Stimulated activated CD4-positive, alpha-beta T cell treated with anti-CD3 and anti-CD28 coated beads, TNF-alpha, amount 100 ng/mL, for 4 hours (primary cell): ENCODE measurements around the gene DHX30.
A peak's percentile ranks its signal among the peaks of the same experiment; 100 is the strongest.
"Not testable (repeated sequence)": the region's sequence is repeated elsewhere in the genome, so short reads cannot be mapped to it uniquely, and the experiment has no call there.

Experiments
- DNase-seq, 3 experiments: peaks; one replicate each; pipeline ENCODE4 v3.0.0-alpha.2; 2020; ENCODE audit warnings: low read depth in 3 of 3

Gene DHX30

GRCh38 chr3:47803480-47804025, 615 bp downstream of the DHX30 start:
- no peak for DNase-seq

DNA sequence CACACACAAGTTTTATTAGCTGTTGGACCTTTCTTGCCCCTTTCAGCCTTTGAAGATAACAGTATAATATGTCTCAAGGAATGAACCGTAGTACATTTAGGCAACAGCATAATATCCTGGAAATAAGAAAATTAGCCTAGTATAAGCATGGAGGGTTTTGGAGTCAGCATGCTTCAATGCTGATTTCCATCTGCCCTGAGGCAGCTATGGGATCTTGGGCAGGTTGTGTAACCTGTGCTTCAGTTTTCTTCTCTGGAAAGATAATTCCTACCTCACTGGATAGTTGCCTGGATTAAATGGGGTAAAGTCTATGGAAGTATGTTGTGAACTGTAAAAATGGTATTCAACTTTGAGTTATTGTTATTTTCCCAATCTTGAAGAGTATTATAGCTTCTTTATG, 1.6 kb downstream of the DHX30 start:
- no peak for DNase-seq

GRCh38 chr3:47813551-47814177, 10.7 kb downstream of the DHX30 start:
- DNase-seq, result no peak

DNA sequence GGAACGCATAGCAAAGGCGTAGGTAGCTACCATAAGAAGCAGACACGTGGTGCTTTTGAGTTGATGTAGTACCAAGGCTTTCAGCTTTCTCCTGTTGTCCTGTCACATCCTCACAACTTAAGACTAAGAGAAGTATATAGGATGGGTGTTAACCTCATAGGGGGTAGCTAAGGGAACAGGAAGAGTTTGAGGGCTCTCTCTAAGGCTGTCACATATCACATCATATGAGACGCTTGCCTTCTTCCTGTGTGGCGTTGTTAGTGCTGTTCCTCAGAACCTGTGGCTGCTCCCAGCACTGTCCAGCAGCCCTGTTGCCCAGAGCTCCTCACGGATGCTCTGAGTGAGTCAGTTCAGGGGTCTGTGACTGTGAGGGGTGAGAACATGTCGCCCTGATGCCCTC, 14.7 kb downstream of the DHX30 start:
- no peak for DNase-seq

GRCh38 chr3:47824541-47825473, 21.9 kb downstream of the DHX30 start:
- peak; percentile 57 to 70 (median 64) for DNase-seq

- DNase-seq, result no peak
Observed at GRCh38 chr3:47825590-47825989, 22.7 kb downstream of the DHX30 start.

DNA sequence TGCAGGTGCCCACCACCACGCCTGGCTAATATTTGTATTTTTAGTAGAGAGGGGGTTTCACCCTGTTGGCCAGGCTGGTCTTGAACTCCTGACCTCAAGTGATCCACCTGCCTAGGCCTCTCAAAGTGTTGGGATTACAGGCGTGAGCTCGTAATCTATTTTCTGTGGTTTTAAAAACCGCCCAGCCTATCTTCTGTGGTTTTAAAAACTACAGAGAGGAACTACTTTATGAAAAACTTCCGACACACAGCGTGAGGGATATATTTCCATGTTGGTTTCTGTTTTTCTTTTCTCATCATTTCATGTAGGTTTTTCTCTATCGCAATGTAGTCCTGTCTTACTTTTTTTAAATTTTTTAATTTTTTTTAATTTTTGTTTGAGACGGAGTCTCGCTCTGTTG, 26.5 kb downstream of the DHX30 start:
- DNase-seq, result not testable (repeated sequence)

GRCh38 chr3:47836986-47837385, 34.0 kb downstream of the DHX30 start:
- DNase-seq, result no peak

DNA sequence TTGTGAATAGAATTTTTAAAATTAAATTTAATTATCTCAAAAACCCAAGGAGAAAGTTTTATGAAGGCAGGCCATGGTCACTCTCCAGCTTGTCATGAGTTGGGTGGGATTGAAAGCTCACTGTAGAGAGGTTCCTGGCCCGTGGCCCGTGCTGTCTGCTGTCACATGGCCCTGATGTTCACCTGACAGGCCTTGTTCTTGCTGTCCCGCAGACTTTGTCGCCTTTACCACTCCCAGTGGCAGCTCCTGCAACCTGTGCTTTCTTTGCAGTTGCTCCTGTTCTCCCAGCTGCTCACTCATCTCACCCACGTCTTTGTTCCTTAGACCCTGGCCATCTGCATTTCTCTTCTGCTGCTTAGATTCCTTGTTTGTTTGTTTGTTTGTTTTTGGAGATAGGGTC, 35.6 kb downstream of the DHX30 start:
- DNase-seq, result no peak

- no peak for DNase-seq
Observed at GRCh38 chr3:47841786-47842349, 38.9 kb downstream of the DHX30 start.

DNA sequence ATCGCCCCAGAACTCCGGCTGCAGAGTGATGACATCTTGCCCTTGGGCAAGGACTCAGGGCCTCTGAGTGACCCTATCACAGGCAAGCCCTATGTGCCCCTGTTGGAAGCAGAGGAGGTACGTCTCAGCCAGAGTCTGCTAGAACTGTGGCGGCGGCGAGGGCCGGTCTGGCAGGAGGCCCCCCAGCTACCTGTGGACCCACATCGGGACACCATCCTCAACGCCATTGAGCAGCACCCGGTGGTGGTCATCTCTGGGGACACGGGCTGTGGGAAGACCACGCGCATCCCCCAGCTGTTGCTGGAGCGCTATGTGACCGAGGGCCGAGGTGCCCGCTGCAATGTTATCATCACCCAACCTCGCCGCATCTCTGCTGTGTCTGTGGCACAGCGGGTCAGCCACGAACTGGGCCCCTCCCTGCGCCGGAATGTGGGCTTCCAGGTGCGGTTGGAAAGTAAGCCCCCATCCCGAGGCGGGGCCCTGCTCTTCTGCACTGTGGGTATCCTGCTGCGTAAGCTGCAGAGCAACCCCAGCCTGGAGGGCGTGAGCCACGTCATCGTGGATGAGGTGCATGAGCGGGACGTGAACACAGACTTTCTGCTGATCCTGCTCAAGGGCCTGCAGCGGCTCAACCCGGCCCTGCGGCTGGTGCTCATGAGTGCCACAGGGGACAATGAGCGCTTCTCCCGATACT, 43.4 kb downstream of the DHX30 start:
- no peak for DNase-seq

GRCh38 chr3:47846880-47847248, 43.9 kb downstream of the DHX30 start:
- no peak for DNase-seq

GRCh38 chr3:47847260-47847659, 44.3 kb downstream of the DHX30 start:
- DNase-seq, result no peak

- DNase-seq, result no peak
Observed at GRCh38 chr3:47847801-47848518, 45.0 kb downstream of the DHX30 start.

- no peak for DNase-seq
Observed at GRCh38 chr3:47848599-47849117, 45.7 kb downstream of the DHX30 start.

GRCh38 chr3:47849186-47849698, 46.3 kb downstream of the DHX30 start:
- no peak for DNase-seq

GRCh38 chr3:47849699-47850563, 47.0 kb downstream of the DHX30 start:
- DNase-seq, result no peak

GRCh38 chr3:47850564-47851410, 47.8 kb downstream of the DHX30 start:
- DNase-seq, result no peak
